ENCODE results near the gene GNAO1. TPM values are rescaled to one million over a fixed set of nuclear protein-coding genes. Genes with fewer than 3 reads are reported as not detected.

The GNAO1 gene
- polyA plus RNA-seq, 1 experiment = 10.8 TPM

GRCh38 chr16:56279914-56280313 lies 88.6 kb downstream of the GNAO1 start:
- POLR2A ChIA-PET = no interaction called here

GRCh38 chr16:56281249-56281805 lies 90.0 kb downstream of the GNAO1 start:
- ChIA-PET POLR2A (interaction anchor here (0.5 kb wide), 2 partner anchors 198 to 344 kb away, joined by 5 to 6 read pairs; partner anchors contain the start of gene MT1E), CTCF (interaction anchor here (0.6 to 2.6 kb wide), 12 partner anchors 11 to 338 kb away, joined by 3 to 19 read pairs (median 6); no protein-coding TSS in a partner anchor)
- no peak for DNase-seq (ENCODE audit: low read depth)

More at GRCh38 chr16:56279914-56280313, 88.6 kb downstream of the GNAO1 start:
- Histone ChIP-seq H3K4me3 (ENCODE audit: low read depth, low read length) (no peak overlapping the region), H3K36me3 (ENCODE audit: control insufficient read depth, insufficient read depth, low read length) (no peaks in the 10 kb centered on the region; the same call in 1 of the 2 replicates), H3K27me3 (ENCODE audit: control insufficient read depth, insufficient read depth, low read length) (no peaks in the 10 kb centered on the region)
- DNase-seq (ENCODE audit: low read depth) = no peak
- CTCF ChIA-PET = interaction anchor here (1.8 to 1.9 kb wide), 2 partner anchors 10 to 14 kb away, joined by 8 read pairs; no protein-coding TSS in a partner anchor
- TF ChIP-seq CTCF (IDR thresholded peaks at IDR 0.05; ENCODE audit: insufficient read depth, low read depth, low read length) = no peak

GRCh38 chr16:56282451-56282850 lies 91.2 kb downstream of the GNAO1 start:
- Histone ChIP-seq H3K27me3 (ENCODE audit: control insufficient read depth, insufficient read depth, low read length) (no peaks in the 10 kb centered on the region), H3K4me3 (ENCODE audit: low read depth, low read length) (no peak overlapping the region), H3K36me3 (ENCODE audit: control insufficient read depth, insufficient read depth, low read length) (no peaks in the 10 kb centered on the region; the same call in 1 of the 2 replicates)
- CTCF ChIA-PET = interaction anchor here (1.3 to 2.6 kb wide), 2 partner anchors 12 to 36 kb away, joined by 6 to 19 read pairs; no protein-coding TSS in a partner anchor
- POLR2A ChIA-PET = no interaction called here
- DNase-seq (ENCODE audit: low read depth) = no peak
- TF ChIP-seq CTCF (IDR thresholded peaks at IDR 0.05; ENCODE audit: insufficient read depth, low read depth, low read length) = no peak

More at GRCh38 chr16:56281249-56281805, 90.0 kb downstream of the GNAO1 start:
- Histone ChIP-seq H3K36me3 (ENCODE audit: control insufficient read depth, insufficient read depth, low read length) (no peaks in the 10 kb centered on the region; the same call in 1 of the 2 replicates), H3K4me3 (ENCODE audit: low read depth, low read length) (no peak overlapping the region), H3K27me3 (ENCODE audit: control insufficient read depth, insufficient read depth, low read length) (no peaks in the 10 kb centered on the region)
- TF ChIP-seq CTCF (IDR thresholded peaks at IDR 0.05; ENCODE audit: insufficient read depth, low read depth, low read length) = peak; percentile 52

- TF ChIP-seq CTCF (IDR thresholded peaks at IDR 0.05; ENCODE audit: insufficient read depth, low read depth, low read length) = no peak
- CTCF ChIA-PET = no interaction called here
- no peak for DNase-seq (ENCODE audit: low read depth)
- POLR2A ChIA-PET = no interaction called here
- no peaks in the 10 kb centered on the region for H3K27me3 ChIP-seq (ENCODE audit: control insufficient read depth, insufficient read depth, low read length)
- H3K4me3 ChIP-seq (ENCODE audit: low read depth, low read length) = no peak overlapping the region
- H3K36me3 ChIP-seq (ENCODE audit: control insufficient read depth, insufficient read depth, low read length) = no peaks in the 10 kb centered on the region
Observed at GRCh38 chr16:56284521-56284920, 93.2 kb downstream of the GNAO1 start.

- POLR2A ChIA-PET = no interaction called here
- TF ChIP-seq CTCF (IDR thresholded peaks at IDR 0.05; ENCODE audit: insufficient read depth, low read depth, low read length) = no peak
- no peaks in the 10 kb centered on the region for H3K27me3 ChIP-seq (ENCODE audit: control insufficient read depth, insufficient read depth, low read length)
- H3K4me3 ChIP-seq (ENCODE audit: low read depth, low read length) = no peak overlapping the region
- no peak for DNase-seq (ENCODE audit: low read depth)
- CTCF ChIA-PET = interaction anchor here (0.7 kb wide), 1 partner anchor 10 kb away, joined by 5 read pairs; no protein-coding TSS in a partner anchor
- no peaks in the 10 kb centered on the region for H3K36me3 ChIP-seq (ENCODE audit: control insufficient read depth, insufficient read depth, low read length)
Observed at GRCh38 chr16:56286809-56287208, 95.5 kb downstream of the GNAO1 start.

Measured in BJ (cell line).